ENCODE measurements around the gene EPHX1.

The EPHX1 gene

GRCh38 chr1:225872075-225872430 is 62.1 kb downstream of the EPHX1 start:
- no peak overlapping the region for H3K4me3 ChIP-seq (replicated peaks; ENCODE audit: low read depth, low read length)
- no peak for DNase-seq (ENCODE audit: extremely low read depth, low read depth)
- no peak for TF ChIP-seq CTCF (IDR thresholded peaks at IDR 0.05; ENCODE audit: low read depth, low read length, missing control alignments)

GRCh38 chr1:225873281-225873850 is 63.4 kb downstream of the EPHX1 start:
- DNase-seq (ENCODE audit: extremely low read depth, low read depth) = no peak
- no peak overlapping the region for H3K4me3 ChIP-seq (replicated peaks; ENCODE audit: low read depth, low read length)
- no peak for TF ChIP-seq CTCF (IDR thresholded peaks at IDR 0.05; ENCODE audit: low read depth, low read length, missing control alignments)

- no peak for DNase-seq (ENCODE audit: extremely low read depth, low read depth)
Measured at GRCh38 chr1:225874431-225874830, 64.5 kb downstream of the EPHX1 start.

GRCh38 chr1:225875044-225875815 is 65.3 kb downstream of the EPHX1 start:
- no peak for TF ChIP-seq CTCF (IDR thresholded peaks at IDR 0.05; ENCODE audit: low read depth, low read length, missing control alignments)
- no peak overlapping the region for H3K4me3 ChIP-seq (replicated peaks; ENCODE audit: low read depth, low read length)
- no peak for DNase-seq (ENCODE audit: extremely low read depth, low read depth)

More at GRCh38 chr1:225874431-225874830, 64.5 kb downstream of the EPHX1 start:
- TF ChIP-seq CTCF (IDR thresholded peaks at IDR 0.05; ENCODE audit: low read depth, low read length, missing control alignments) = no peak
- H3K4me3 ChIP-seq (replicated peaks; ENCODE audit: low read depth, low read length) = no peak overlapping the region

- DNase-seq (ENCODE audit: extremely low read depth, low read depth) = no peak
- H3K4me3 ChIP-seq (replicated peaks; ENCODE audit: low read depth, low read length) = no peak overlapping the region
- no peak for TF ChIP-seq CTCF (IDR thresholded peaks at IDR 0.05; ENCODE audit: low read depth, low read length, missing control alignments)
Measured at GRCh38 chr1:225876900-225877510, 67.1 kb downstream of the EPHX1 start.

- DNase-seq (ENCODE audit: extremely low read depth, low read depth) = no peak
- H3K4me3 ChIP-seq (replicated peaks; ENCODE audit: low read depth, low read length) = no peak overlapping the region
- TF ChIP-seq CTCF (IDR thresholded peaks at IDR 0.05; ENCODE audit: low read depth, low read length, missing control alignments) = peak; percentile 74
Measured at GRCh38 chr1:225877580-225877979, 67.7 kb downstream of the EPHX1 start.

All from HFF-Myc (cell line).